ENCODE data around the gene IFNW1.
"Not testable (repeated sequence)": the region's sequence is repeated elsewhere in the genome, so short reads cannot be mapped to it uniquely, and the experiment has no call there.

DNA sequence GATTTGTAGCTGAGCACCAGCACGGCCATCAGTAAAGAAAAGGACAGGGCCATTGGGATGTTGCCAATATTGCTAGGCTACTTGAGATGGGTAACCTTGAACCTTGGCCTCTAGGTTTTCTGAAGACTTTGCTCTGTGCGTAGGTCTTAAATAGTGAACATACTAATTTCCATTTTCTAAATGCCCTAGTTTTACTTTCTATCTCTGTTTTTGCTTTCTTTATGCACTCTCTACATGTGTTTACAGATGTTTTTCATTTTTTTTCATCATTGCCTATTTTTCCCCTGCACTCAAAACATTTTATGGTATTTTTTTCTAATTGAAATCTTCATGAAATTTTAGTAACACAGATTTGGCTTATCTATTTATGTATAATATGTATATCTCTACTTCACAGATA lies 24.9 kb upstream of the IFNW1 start, which contains the start of gene IFNA21:
- TF ChIP-seq, protein P1, sequence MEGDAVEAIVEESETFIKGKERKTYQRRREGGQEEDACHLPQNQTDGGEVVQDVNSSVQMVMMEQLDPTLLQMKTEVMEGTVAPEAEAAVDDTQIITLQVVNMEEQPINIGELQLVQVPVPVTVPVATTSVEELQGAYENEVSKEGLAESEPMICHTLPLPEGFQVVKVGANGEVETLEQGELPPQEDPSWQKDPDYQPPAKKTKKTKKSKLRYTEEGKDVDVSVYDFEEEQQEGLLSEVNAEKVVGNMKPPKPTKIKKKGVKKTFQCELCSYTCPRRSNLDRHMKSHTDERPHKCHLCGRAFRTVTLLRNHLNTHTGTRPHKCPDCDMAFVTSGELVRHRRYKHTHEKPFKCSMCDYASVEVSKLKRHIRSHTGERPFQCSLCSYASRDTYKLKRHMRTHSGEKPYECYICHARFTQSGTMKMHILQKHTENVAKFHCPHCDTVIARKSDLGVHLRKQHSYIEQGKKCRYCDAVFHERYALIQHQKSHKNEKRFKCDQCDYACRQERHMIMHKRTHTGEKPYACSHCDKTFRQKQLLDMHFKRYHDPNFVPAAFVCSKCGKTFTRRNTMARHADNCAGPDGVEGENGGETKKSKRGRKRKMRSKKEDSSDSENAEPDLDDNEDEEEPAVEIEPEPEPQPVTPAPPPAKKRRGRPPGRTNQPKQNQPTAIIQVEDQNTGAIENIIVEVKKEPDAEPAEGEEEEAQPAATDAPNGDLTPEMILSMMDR (IDR thresholded peaks at IDR 0.05; ENCODE audit: low read length): not testable (repeated sequence)
- not testable (repeated sequence) for TF ChIP-seq EZH2 (IDR thresholded peaks at IDR 0.05; ENCODE audit: borderline replicate concordance, low read length)

Data from OCI-LY1 (cell line).